ENCODE results near the gene ELP5. TPM values are rescaled to one million over a fixed set of nuclear protein-coding genes. Genes with fewer than 3 reads are reported as not detected.

The ELP5 gene
- total and polyA plus RNA-seq, 2 experiments from 2014 or later = 38.3 to 41.4 TPM

DNA sequence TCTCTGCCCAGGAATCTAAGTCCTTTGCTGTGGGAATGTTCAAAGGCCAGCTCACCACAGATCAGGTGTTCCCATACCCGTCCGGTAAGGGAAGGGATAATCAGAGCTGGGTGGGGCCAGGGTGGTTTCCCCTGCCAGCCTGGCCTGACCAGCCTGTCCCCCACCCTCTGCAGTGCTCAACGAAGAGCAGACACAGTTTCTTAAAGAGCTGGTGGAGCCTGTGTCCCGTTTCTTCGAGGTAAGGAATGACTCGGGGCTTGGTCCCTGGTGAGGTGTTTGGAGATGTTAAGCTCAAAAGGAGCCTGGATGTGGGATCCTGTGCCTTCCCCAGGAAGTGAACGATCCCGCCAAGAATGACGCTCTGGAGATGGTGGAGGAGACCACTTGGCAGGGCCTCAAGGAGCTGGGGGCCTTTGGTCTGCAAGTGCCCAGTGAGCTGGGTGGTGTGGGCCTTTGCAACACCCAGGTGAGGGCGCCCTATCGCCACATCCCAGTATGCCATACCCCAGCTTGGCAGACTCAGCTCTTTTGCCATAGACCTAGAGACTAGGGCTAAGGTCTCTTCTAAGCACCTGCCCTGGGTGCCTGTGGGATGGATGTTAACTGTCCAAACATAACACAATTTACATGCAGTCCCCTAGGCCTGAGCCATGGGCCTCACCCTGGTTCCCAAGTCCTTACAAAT lies 31.3 kb upstream of the ELP5 start (continued):
- TF ChIP-seq, protein P1, sequence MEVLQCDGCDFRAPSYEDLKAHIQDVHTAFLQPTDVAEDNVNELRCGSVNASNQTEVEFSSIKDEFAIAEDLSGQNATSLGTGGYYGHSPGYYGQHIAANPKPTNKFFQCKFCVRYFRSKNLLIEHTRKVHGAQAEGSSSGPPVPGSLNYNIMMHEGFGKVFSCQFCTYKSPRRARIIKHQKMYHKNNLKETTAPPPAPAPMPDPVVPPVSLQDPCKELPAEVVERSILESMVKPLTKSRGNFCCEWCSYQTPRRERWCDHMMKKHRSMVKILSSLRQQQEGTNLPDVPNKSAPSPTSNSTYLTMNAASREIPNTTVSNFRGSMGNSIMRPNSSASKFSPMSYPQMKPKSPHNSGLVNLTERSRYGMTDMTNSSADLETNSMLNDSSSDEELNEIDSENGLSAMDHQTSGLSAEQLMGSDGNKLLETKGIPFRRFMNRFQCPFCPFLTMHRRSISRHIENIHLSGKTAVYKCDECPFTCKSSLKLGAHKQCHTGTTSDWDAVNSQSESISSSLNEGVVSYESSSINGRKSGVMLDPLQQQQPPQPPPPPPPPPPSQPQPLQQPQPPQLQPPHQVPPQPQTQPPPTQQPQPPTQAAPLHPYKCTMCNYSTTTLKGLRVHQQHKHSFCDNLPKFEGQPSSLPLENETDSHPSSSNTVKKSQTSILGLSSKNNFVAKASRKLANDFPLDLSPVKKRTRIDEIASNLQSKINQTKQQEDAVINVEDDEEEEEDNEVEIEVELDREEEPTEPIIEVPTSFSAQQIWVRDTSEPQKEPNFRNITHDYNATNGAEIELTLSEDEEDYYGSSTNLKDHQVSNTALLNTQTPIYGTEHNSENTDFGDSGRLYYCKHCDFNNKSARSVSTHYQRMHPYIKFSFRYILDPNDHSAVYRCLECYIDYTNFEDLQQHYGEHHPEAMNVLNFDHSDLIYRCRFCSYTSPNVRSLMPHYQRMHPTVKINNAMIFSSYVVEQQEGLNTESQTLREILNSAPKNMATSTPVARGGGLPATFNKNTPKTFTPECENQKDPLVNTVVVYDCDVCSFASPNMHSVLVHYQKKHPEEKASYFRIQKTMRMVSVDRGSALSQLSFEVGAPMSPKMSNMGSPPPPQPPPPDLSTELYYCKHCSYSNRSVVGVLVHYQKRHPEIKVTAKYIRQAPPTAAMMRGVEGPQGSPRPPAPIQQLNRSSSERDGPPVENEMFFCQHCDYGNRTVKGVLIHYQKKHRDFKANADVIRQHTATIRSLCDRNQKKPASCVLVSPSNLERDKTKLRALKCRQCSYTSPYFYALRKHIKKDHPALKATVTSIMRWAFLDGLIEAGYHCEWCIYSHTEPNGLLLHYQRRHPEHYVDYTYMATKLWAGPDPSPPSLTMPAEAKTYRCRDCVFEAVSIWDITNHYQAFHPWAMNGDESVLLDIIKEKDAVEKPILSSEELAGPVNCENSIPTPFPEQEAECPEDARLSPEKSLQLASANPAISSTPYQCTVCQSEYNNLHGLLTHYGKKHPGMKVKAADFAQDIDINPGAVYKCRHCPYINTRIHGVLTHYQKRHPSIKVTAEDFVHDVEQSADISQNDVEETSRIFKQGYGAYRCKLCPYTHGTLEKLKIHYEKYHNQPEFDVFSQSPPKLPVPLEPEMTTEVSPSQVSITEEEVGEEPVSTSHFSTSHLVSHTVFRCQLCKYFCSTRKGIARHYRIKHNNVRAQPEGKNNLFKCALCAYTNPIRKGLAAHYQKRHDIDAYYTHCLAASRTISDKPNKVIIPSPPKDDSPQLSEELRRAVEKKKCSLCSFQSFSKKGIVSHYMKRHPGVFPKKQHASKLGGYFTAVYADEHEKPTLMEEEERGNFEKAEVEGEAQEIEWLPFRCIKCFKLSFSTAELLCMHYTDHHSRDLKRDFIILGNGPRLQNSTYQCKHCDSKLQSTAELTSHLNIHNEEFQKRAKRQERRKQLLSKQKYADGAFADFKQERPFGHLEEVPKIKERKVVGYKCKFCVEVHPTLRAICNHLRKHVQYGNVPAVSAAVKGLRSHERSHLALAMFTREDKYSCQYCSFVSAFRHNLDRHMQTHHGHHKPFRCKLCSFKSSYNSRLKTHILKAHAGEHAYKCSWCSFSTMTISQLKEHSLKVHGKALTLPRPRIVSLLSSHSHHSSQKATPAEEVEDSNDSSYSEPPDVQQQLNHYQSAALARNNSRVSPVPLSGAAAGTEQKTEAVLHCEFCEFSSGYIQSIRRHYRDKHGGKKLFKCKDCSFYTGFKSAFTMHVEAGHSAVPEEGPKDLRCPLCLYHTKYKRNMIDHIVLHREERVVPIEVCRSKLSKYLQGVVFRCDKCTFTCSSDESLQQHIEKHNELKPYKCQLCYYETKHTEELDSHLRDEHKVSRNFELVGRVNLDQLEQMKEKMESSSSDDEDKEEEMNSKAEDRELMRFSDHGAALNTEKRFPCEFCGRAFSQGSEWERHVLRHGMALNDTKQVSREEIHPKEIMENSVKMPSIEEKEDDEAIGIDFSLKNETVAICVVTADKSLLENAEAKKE (CRISPR knock-in tag; IDR thresholded peaks at IDR 0.05) = no peak
- TF ChIP-seq CREB1 (CRISPR knock-in tag; IDR thresholded peaks at IDR 0.05; ENCODE audit: low read depth) (no peak), EZH2 (IDR thresholded peaks at IDR 0.05; ENCODE audit: low read depth, unreplicated experiment) (no peak), POLR2AphosphoS5 (IDR thresholded peaks at IDR 0.05; ENCODE audit: low read depth) (peak; percentile 14; the same call in 1 of the 2 replicates), NANOG (IDR thresholded peaks at IDR 0.05; ENCODE audit: borderline replicate concordance) (no peak), STAT1 (IDR thresholded peaks at IDR 0.05; ENCODE audit: unreplicated experiment) (no peak), EZH2phosphoT487 (IDR thresholded peaks at IDR 0.05; ENCODE audit: unreplicated experiment) (no peak)

- Histone ChIP-seq H4K20me1 (replicated peaks; ENCODE audit: insufficient read depth) (peaks cover 27% of the 10 kb centered on the region), H3K27me3 (ENCODE audit: insufficient read depth) (no peaks in the 10 kb centered on the region), H3K79me2 (replicated peaks; ENCODE audit: insufficient read depth) (peaks cover 6% of the 10 kb centered on the region), H3K27ac (ENCODE audit: low read depth) (no peak overlapping the region), H3K9me2 (ENCODE audit: insufficient read depth) (no peaks in the 10 kb centered on the region), H3F3A (replicated peaks; ENCODE audit: low read depth) (peaks cover 19% of the 10 kb centered on the region), H3K36me3 (ENCODE audit: insufficient read depth) (peaks cover 11% of the 10 kb centered on the region; the same call in 1 of the 2 replicates), H3K4me1 (ENCODE audit: insufficient read depth) (peaks cover 33% of the 10 kb centered on the region), H3K4me3 (no peak overlapping the region), H2AFZ (no peak overlapping the region), H3K4me2 (0 out of 2 replicates have a peak overlapping the region, but pooled peaks have one; percentile 92)
- H3K9me3 Mint-ChIP-seq = no peaks in the 10 kb centered on the region; the same call in 1 of the 3 replicates
- peaks cover 48% of the 10 kb centered on the region for H3K27me3 Mint-ChIP-seq (ENCODE audit: insufficient read depth, low read depth, poor library complexity)
- TF ChIP-seq REST (IDR thresholded peaks at IDR 0.05; ENCODE audit: unreplicated experiment) (no peak), POLR2AphosphoS5 (IDR thresholded peaks at IDR 0.05; ENCODE audit: low read depth) (0 out of 2 replicates have a peak, but pooled peaks have one; percentile 53)
- ATAC-seq = no peak
- no peak for DNase-seq (ENCODE audit: low spot score)
- peaks cover 55% of the 10 kb centered on the region for H3K36me3 Mint-ChIP-seq (ENCODE audit: low read depth)
- H3K4me1 Mint-ChIP-seq = peaks cover 37% of the 10 kb centered on the region
- peak overlapping the region; percentile 91; the same call in 2 of the 3 replicates for H3K4me3 Mint-ChIP-seq
- no peak overlapping the region; the same call in 1 of the 2 replicates for H3K27ac Mint-ChIP-seq
These were observed 30.5 kb upstream of the ELP5 start for GRCh38 chr17:7221278-7222092.

All from GM23338 (cell line).